GM12874 (cell line): ENCODE data around the gene ZNF8.

Experiments used
- TF ChIP-seq, protein P1 (sequence below): IDR thresholded peaks from 2 replicates; pipeline ENCODE4 v1.5.1; 2011; ENCODE audit warnings: low read depth, mild to moderate bottlenecking, control low read depth, low read length, moderate library complexity; ENCODE audit not compliant: insufficient read depth

The ZNF8 gene

DNA sequence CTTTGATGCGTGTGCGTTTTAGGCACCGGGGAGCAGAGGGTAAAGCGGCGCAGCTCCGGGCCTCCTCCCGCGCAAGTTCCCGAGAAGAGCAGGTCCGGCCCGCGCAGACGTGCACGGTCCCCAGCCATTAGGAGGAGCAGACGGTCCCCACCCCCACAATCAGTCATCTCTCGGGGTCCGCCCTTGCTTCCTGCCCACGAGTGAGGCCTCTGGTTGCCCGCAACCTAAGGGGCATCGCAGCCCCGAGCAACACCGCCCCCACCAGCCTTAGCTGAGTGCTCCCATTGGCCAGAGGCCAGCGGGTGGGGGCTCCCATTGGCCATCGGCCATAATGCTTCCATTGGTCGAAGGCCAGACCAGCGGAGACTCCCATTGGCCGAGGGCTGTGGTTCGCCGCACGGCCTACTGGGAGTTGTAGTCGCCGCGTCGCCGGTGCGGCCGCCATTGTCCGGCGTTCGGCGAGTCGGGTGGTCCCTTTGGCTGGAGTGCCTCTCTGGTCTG, at the start of gene ZNF8:
Gene ZNF8, plus strand, starts transcription at position 415 of the 501 bp plus-strand sequence. CDS start 127 bp downstream, outside the sequence.
- TF ChIP-seq, protein P1, sequence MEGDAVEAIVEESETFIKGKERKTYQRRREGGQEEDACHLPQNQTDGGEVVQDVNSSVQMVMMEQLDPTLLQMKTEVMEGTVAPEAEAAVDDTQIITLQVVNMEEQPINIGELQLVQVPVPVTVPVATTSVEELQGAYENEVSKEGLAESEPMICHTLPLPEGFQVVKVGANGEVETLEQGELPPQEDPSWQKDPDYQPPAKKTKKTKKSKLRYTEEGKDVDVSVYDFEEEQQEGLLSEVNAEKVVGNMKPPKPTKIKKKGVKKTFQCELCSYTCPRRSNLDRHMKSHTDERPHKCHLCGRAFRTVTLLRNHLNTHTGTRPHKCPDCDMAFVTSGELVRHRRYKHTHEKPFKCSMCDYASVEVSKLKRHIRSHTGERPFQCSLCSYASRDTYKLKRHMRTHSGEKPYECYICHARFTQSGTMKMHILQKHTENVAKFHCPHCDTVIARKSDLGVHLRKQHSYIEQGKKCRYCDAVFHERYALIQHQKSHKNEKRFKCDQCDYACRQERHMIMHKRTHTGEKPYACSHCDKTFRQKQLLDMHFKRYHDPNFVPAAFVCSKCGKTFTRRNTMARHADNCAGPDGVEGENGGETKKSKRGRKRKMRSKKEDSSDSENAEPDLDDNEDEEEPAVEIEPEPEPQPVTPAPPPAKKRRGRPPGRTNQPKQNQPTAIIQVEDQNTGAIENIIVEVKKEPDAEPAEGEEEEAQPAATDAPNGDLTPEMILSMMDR = no peak

DNA sequence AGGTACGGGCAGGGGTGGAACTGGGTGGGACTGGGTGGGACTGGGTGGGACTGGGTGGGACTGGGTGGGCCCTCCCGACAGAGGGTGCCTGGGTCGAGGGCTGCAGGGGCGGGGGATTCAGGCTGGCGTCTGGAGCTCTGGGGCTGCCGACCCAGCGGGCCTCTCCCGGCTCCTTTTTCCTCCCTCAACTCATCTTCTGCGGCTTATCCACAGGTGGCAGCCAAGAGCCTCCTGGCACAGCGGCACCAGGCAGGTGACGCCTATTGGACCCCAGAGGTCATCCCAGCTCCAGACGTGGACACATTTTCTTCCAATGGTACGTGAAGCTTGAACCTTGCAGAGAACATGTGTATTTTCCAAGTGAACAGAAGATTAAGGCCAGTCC, 49.5 kb upstream of the ZNF8 start:
- TF ChIP-seq, protein P1 = peak; percentile 35

DNA sequence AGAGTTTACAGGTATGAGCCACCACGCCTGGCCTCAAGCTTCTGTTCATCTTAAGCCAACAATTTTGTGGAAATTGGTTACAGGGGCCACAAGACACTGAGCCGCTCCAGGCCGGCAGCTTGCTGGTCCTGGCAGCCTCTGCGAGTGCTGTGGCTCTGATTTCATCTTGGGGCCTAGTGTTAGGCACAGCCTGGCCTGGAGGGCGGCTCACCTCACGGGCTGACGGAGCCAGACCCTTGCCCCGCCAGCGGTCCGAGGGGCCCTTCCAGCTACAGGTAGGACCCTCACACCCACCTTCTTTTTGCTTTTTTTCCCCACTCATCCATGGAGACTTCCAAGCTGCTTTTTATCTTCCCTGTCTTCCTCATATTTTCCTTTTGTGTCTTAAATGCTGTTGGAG, 41.4 kb upstream of the ZNF8 start:
- TF ChIP-seq, protein P1 = no peak

DNA sequence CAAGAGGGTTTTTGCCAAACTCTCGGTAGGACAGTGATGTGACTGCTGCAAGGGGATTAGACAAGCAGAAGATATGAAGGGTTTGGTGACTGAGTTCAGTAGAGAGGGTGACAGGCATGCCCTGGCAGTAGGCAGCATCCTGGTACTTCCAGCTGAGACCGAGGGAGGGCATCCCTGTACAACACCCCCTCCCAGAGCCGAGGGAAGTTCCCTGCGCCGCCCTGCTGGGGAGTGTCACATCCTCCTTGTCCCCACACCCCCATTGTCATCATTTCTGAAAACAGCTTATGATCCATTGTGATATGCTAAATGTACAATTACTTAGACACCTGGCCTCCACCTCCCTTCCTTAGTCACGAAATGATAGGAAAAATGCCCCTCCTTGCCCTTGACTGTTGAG, 35.4 kb upstream of the ZNF8 start:
- TF ChIP-seq, protein P1 = no peak

DNA sequence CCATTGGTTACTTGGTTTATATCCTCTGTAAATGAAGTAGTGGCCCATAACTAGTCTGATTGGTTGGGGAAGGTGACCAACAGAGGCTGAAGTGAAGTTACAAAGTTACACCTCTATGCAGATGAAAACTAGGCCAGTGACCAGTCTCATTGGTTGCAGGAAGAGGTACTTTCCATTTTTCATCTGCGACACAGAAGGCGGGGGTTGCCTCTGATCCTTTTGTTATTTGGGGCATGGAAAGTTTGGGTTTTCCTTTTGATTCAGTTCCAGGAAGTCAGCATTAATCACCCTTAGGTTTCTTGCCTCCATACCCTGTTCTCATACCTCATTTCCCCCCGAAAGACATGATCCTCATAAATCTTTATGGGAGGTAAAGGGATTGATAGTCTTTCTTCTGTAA, 29.9 kb upstream of the ZNF8 start:
- TF ChIP-seq, protein P1 = no peak

DNA sequence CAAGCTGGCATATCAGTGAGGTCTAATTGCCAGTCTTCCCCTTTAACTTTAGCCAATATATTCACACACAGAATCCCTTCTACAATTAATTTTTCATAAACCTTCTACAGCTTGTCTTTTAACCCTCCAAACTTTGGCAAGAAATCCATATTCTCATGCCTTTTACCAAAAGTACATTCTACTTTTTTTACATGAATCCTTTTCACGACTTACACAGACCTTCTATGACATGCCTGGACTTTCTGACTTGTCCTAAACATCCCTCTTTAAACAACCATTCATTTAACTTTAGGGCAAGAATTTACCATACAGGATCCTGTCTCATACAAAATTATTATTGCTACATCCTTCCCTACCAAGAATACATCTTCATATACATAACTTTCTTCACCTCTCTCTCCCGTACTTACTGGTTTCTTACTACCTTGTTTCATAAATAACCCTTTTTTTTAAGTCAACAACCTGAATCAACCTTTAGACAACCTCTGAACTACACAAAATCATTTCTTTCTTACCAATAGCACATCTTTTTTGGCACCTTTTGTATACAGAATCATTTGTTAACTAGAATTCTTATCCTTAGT, 26.6 kb upstream of the ZNF8 start:
- TF ChIP-seq, protein P1 = no peak

DNA sequence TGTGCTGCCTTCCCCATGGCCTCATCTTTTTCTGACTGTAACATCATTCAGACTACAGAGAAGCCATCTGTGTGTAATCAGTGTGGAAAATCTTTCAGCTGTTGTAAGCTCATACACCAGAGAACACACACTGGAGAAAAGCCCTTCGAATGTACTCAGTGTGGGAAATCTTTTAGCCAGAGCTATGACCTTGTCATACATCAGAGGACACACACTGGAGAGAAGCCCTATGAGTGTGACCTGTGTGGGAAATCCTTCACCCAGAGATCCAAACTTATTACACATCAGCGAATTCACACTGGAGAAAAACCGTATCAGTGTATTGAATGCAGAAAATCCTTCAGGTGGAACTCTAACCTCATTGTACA, 17.2 kb upstream of the ZNF8 start:
- TF ChIP-seq, protein P1 = no peak
